MCF 10A (cell line): ENCODE measurements around the gene ZNF660. TPM values are rescaled to one million over a fixed set of nuclear protein-coding genes. Genes with fewer than 3 reads are reported as not detected.
A peak's percentile ranks its signal among the peaks of the same experiment; 100 is the strongest.

ENCODE experiments used
- BruUV-seq: library from RNA; stranded (reverse); fragments of 400-500 nt; replicated peaks from 2 replicates; lab custom pipeline; 2021; lab: Mats Ljungman, UMichigan
- CTCF ChIA-PET: fragments of 300-600 bp; sonication (Branson Sonifier 250); formaldehyde crosslinking; extraction: SDS; loops from one replicate; lab custom pipeline; 2021; ENCODE audit warnings: antibody characterized with exemption, inconsistent platforms; lab: Yijun Ruan, JAX
- POLR2A ChIA-PET: fragments of 300-600, 350-650 bp; sonication (Branson Sonifier 250); formaldehyde crosslinking; extraction: SDS; loops from one replicate; lab custom pipeline; 2020; ENCODE audit warnings: antibody characterized with exemption, inconsistent platforms; lab: Yijun Ruan, JAX
- DNase-seq: peaks from one replicate; pipeline ENCODE4 v3.0.0-alpha.2; 2018; ENCODE audit not compliant: unreplicated experiment
- H3K27ac Mint-ChIP-seq: one replicate; pipeline ENCODE4 v1.8.0; 2022; ENCODE audit warnings: mild to moderate bottlenecking, low read depth, mixed read lengths; ENCODE audit not compliant: unreplicated experiment
- H3K27me3 Mint-ChIP-seq: one replicate; pipeline ENCODE4 v1.8.0; 2022; ENCODE audit warnings: mixed read lengths; ENCODE audit not compliant: insufficient read depth, unreplicated experiment
- H3K36me3 Mint-ChIP-seq: one replicate; pipeline ENCODE4 v1.8.0; 2022; ENCODE audit warnings: mild to moderate bottlenecking, moderate library complexity, mixed read lengths; ENCODE audit not compliant: insufficient read depth, unreplicated experiment
- H3K4me1 Mint-ChIP-seq: one replicate; pipeline ENCODE4 v1.8.0; 2022; ENCODE audit warnings: mixed read lengths; ENCODE audit not compliant: insufficient read depth, unreplicated experiment
- H3K4me3 Mint-ChIP-seq: one replicate; pipeline ENCODE4 v1.8.0; 2022; ENCODE audit warnings: mild to moderate bottlenecking, moderate library complexity, mixed read lengths; ENCODE audit not compliant: unreplicated experiment
- H3K9me3 Mint-ChIP-seq: one replicate; pipeline ENCODE4 v1.8.0; 2022; ENCODE audit warnings: mixed read lengths; ENCODE audit not compliant: unreplicated experiment
- intact Hi-C: fragments of 100-400 bp; cut with micrococcal nuclease; formaldehyde crosslinking; loops from 2 replicates; pipeline ENCODE4 v1.14.1; 2022
- total RNA-seq: library from RNA; stranded (reverse); gene quantifications from 2 replicates; pipeline ENCODE4 v1.2.3, GENCODE V29; 2022
- TF ChIP-seq, protein P1 (sequence below): fragments of 200-600 bp; IDR thresholded peaks from one replicate; pipeline ENCODE4 v1.8.0; 2022; ENCODE audit warnings: antibody characterized with exemption, mild to moderate bottlenecking; ENCODE audit not compliant: unreplicated experiment

ZNF660 gene
- total RNA-seq, 1 experiment from 2014 or later: not detected

DNA sequence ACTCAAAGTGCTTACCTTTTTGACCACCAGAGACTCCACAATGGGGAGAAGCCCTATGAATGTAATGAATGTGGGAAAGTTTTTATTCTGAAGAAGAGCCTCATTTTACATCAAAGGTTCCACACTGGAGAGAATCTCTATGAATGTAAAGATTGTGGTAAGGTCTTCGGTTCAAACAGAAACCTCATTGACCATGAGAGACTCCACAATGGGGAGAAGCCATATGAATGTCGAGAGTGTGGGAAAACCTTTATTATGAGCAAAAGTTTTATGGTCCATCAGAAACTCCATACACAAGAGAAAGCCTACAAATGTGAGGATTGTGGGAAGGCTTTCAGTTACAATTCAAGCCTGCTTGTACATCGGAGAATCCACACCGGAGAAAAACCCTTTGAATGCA is 58.3 kb downstream of the ZNF660 start:
- Mint-ChIP-seq H3K4me1 (no peaks in the 10 kb centered on the region), H3K9me3 (peaks cover 19% of the 10 kb centered on the region), H3K27ac (no peak overlapping the region), H3K27me3 (no peaks in the 10 kb centered on the region), H3K36me3 (peaks cover 64% of the 10 kb centered on the region), H3K4me3 (no peak overlapping the region)
- ChIA-PET POLR2A (no interaction called here), CTCF (interaction anchor here (0.6 kb wide), 1 partner anchor 100 kb away, joined by 4 read pairs; no protein-coding TSS in a partner anchor)
- TF ChIP-seq, protein P1, sequence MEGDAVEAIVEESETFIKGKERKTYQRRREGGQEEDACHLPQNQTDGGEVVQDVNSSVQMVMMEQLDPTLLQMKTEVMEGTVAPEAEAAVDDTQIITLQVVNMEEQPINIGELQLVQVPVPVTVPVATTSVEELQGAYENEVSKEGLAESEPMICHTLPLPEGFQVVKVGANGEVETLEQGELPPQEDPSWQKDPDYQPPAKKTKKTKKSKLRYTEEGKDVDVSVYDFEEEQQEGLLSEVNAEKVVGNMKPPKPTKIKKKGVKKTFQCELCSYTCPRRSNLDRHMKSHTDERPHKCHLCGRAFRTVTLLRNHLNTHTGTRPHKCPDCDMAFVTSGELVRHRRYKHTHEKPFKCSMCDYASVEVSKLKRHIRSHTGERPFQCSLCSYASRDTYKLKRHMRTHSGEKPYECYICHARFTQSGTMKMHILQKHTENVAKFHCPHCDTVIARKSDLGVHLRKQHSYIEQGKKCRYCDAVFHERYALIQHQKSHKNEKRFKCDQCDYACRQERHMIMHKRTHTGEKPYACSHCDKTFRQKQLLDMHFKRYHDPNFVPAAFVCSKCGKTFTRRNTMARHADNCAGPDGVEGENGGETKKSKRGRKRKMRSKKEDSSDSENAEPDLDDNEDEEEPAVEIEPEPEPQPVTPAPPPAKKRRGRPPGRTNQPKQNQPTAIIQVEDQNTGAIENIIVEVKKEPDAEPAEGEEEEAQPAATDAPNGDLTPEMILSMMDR: no peak
- no TSS peak for BruUV-seq
- DNase-seq: no peak
- intact Hi-C loops: no loop called here

DNA sequence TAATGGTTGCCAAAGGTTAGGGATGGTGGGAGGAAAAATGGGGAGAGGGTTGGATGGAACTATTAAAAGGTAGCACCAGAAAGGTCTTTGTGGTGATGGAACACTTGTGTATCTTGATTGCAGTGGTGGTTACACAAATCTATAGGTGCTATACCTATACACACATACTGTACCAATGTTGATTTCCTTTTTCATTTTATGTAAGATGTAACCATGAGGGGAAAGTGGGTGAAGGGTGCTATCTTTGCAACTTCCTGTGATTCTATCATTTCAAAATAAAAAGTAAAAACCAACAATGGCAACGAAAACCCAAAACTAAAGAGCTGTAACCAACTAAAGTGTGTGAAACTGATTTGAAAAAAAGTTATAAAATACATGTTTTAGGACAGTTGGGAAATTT is 63.0 kb downstream of the ZNF660 start:
- BruUV-seq: no TSS peak
- H3K4me1 Mint-ChIP-seq: peaks cover 10% of the 10 kb centered on the region
- no peak overlapping the region for H3K27ac Mint-ChIP-seq
- peak overlapping the region; percentile 91 for H3K4me3 Mint-ChIP-seq
- intact Hi-C loops: loop anchor here (1.0 kb wide), 3 partner anchors 22 to 324 kb away; partner anchors contain the start of gene ZNF197
- no peak for DNase-seq
- ChIA-PET CTCF (interaction anchor here (0.6 to 0.9 kb wide), 2 partner anchors 22 to 129 kb away, joined by 3 to 4 read pairs; no protein-coding TSS in a partner anchor), POLR2A (interaction anchor here (0.6 to 5.7 kb wide), 7 partner anchors 13 to 330 kb away, joined by 3 to 92 read pairs (median 3); partner anchors contain the start of genes EXOSC7, ZDHHC3 and ZNF197)
- peaks cover 41% of the 10 kb centered on the region for H3K36me3 Mint-ChIP-seq
- no peaks in the 10 kb centered on the region for H3K27me3 Mint-ChIP-seq
- no peaks in the 10 kb centered on the region for H3K9me3 Mint-ChIP-seq
- TF ChIP-seq, protein P1: no peak

DNA sequence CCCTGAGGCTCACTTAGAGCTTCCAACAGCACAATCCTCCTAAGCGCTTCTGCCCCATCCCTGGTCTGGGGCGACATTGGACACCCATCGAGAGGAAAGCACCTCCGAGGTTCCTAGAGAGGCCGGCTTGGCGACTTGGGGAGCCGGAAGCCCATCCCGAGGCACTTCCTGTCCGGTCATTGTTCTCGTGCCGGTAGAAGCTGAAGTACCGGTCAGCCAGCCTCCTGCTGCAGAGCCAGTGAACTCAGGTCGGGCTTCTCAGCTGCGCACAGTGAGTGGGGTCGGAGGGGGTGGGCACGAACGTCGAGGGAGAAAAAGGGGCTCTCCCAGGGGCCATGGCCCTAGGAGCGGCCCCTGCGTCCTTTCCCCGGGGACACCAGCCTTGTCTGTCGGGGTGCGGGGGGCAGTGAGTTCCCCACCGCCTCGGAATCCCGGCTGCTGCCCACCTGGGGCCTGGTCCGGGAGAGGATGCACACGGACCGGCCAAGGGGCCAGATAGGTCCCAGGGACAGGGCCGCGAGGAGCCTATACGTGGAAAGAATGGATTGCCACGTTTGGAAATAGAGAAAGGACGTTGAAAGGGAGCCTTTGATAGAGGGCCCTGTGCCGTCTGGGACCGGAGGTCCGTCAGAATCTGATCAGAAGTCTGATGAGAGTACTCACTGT is 63.9 kb downstream of the ZNF660 start, which contains the start of gene ZNF35:
Gene ZNF35, plus strand, starts transcription at position 169 of the 666 bp plus-strand sequence. CDS start 2,336 bp downstream, outside the sequence.
- peak; percentile 89 for DNase-seq
- H3K4me1 Mint-ChIP-seq: peaks cover 10% of the 10 kb centered on the region
- H3K27me3 Mint-ChIP-seq: no peaks in the 10 kb centered on the region
- peak within 1 kb of the TSS; percentile 87 for H3K27ac Mint-ChIP-seq
- POLR2A ChIA-PET: interaction anchor here (0.6 to 5.7 kb wide), 17 partner anchors 10 to 422 kb away, joined by 3 to 92 read pairs (median 3); partner anchors contain the start of genes EXOSC7, ZDHHC3, ZNF197 and ZNF445
- H3K4me3 Mint-ChIP-seq: peak within 1 kb of the TSS; percentile 91
- intact Hi-C loops: loop anchor here (1.0 kb wide), 3 partner anchors 23 to 325 kb away; partner anchors contain the start of gene ZNF197
- TF ChIP-seq, protein P1: no peak
- H3K9me3 Mint-ChIP-seq: no peaks in the 10 kb centered on the region
- TSS peak; percentile 55 for BruUV-seq
- H3K36me3 Mint-ChIP-seq: peaks cover 41% of the 10 kb centered on the region
- CTCF ChIA-PET: interaction anchor here (0.6 to 0.9 kb wide), 3 partner anchors 12 to 37 kb away, joined by 3 to 4 read pairs (median 4); no protein-coding TSS in a partner anchor

Other genes starting within 250 kb of the ZNF660 start
- gene TCAIM, start 246.2 kb upstream of the ZNF660 start, total RNA-seq: 20.4 and 26.6 TPM in 2 replicates
- 10.1 and 11.0 TPM in 2 replicates for gene ZNF445, start 107.3 kb upstream of the ZNF660 start, total RNA-seq
- not detected in 2 replicates for gene ZKSCAN7, start 29.8 kb upstream of the ZNF660 start, total RNA-seq
- 15.6 and 15.8 TPM in 2 replicates for gene ZNF197, start 40.1 kb downstream of the ZNF660 start, total RNA-seq
- 9.9 and 12.7 TPM in 2 replicates for gene ZNF35, start 63.8 kb downstream of the ZNF660 start, total RNA-seq
- gene ZNF502, start 127.7 kb downstream of the ZNF660 start, total RNA-seq: 2.4 and 2.8 TPM in 2 replicates
- 0.17 and 0.40 TPM in 2 replicates for gene ZNF501, start 144.7 kb downstream of the ZNF660 start, total RNA-seq
- 17.7 and 18.2 TPM in 2 replicates for gene KIAA1143, start 176.7 kb downstream of the ZNF660 start, total RNA-seq
- gene KIF15, start 176.8 kb downstream of the ZNF660 start, total RNA-seq: 5.6 and 10.6 TPM in 2 replicates